OCI-LY3 (cell line): ENCODE results near the gene STRN3.

Experiments
- H2AFZ ChIP-seq: fragments of 200-600, 300-600 bp; shearing (Covaris generic); 2 replicates; pipeline ENCODE4 v1.6.0; 2014; ENCODE audit warnings: antibody characterized with exemption, low read depth, low read length
- H3K27ac ChIP-seq: fragments of 200-600, 300-600 bp; sonication (generic); 2 replicates; pipeline ENCODE4 v1.5.1; 2014; ENCODE audit warnings: mild to moderate bottlenecking, low read length, moderate library complexity, mixed read lengths
- H3K27me3 ChIP-seq: fragments of 200-600, 300-600 bp; sonication (generic); 2 replicates; pipeline ENCODE4 v1.6.1; 2014; ENCODE audit warnings: low read depth, low read length, mixed read lengths
- H3K36me3 ChIP-seq: fragments of 200-600, 300-600 bp; sonication (generic); replicated peaks from 2 replicates; pipeline ENCODE3; 2014; ENCODE audit warnings: low read depth, low read length, mixed read lengths
- H3K4me1 ChIP-seq: fragments of 300-600, 200-600 bp; sonication (generic); 2 replicates; pipeline ENCODE4 v1.6.1; 2014; ENCODE audit warnings: low read length, mixed read lengths
- H3K4me2 ChIP-seq: fragments of 200-600, 300-600 bp; sonication (generic); 2 replicates; pipeline ENCODE4 v1.6.1; 2014; ENCODE audit warnings: low read length, mixed read lengths
- H3K4me3 ChIP-seq: fragments of 300-600, 200-600 bp; sonication (generic); 2 replicates; pipeline ENCODE4 v1.5.1; 2014; ENCODE audit warnings: antibody characterized with exemption, mild to moderate bottlenecking, low read length, moderate library complexity
- H3K79me2 ChIP-seq: fragments of 300-600, 200-600 bp; shearing (Covaris generic); 2 replicates; pipeline ENCODE4 v1.6.1; 2014; ENCODE audit warnings: mild to moderate bottlenecking, low read length, mixed read lengths
- H3K9ac ChIP-seq: fragments of 300-600, 200-600 bp; shearing (Covaris generic); 2 replicates; pipeline ENCODE4 v1.6.0; 2014; ENCODE audit warnings: mild to moderate bottlenecking, low read length, moderate library complexity
- H3K9me3 ChIP-seq: fragments of 200-600, 300-600 bp; shearing (Covaris generic); 2 replicates; pipeline ENCODE4 v1.6.1; 2014; ENCODE audit warnings: low read length, mixed read lengths; ENCODE audit not compliant: insufficient read depth
- H4K20me1 ChIP-seq: fragments of 200-600, 300-600 bp; sonication (generic); 2 replicates; pipeline ENCODE4 v1.6.1; 2016; ENCODE audit warnings: low read length, mixed read lengths; ENCODE audit not compliant: insufficient read depth
- CTCF ChIP-seq: fragments of 200-600, 300-600 bp; sonication (generic); IDR thresholded peaks from 2 replicates; pipeline ENCODE4 v1.5.1; 2014; ENCODE audit warnings: antibody characterized with exemption, low read length, low read depth
- EZH2phosphoT487 ChIP-seq: fragments of 200-600 bp; shearing (Covaris generic); IDR thresholded peaks from 2 replicates; pipeline ENCODE4 v1.6.1; 2018; ENCODE audit warnings: antibody characterized with exemption, mixed run types, low read depth

STRN3 gene

GRCh38 chr14:30872602-30873001 is 153.6 kb downstream of the STRN3 start:
- no peak overlapping the region for H3K9ac ChIP-seq
- no peaks in the 10 kb centered on the region for H3K27me3 ChIP-seq
- no peak overlapping the region for H3K27ac ChIP-seq
- H3K79me2 ChIP-seq: no peaks in the 10 kb centered on the region
- H3K4me3 ChIP-seq: no peak overlapping the region
- TF ChIP-seq EZH2phosphoT487: no peak
- no peak for TF ChIP-seq CTCF
- no peaks in the 10 kb centered on the region for H3K9me3 ChIP-seq
- no peaks in the 10 kb centered on the region for H4K20me1 ChIP-seq
- H2AFZ ChIP-seq: no peak overlapping the region
- H3K4me2 ChIP-seq: no peak overlapping the region
- no peaks in the 10 kb centered on the region for H3K36me3 ChIP-seq
- peaks cover 17% of the 10 kb centered on the region for H3K4me1 ChIP-seq

GRCh38 chr14:30869551-30870155 is 156.5 kb downstream of the STRN3 start:
- Histone ChIP-seq H2AFZ (no peak overlapping the region), H3K9me3 (no peaks in the 10 kb centered on the region), H3K27me3 (no peaks in the 10 kb centered on the region), H3K4me3 (no peak overlapping the region), H3K9ac (no peak overlapping the region), H3K4me2 (no peak overlapping the region), H3K4me1 (peaks cover 5% of the 10 kb centered on the region), H3K36me3 (no peaks in the 10 kb centered on the region), H3K79me2 (no peaks in the 10 kb centered on the region), H4K20me1 (no peaks in the 10 kb centered on the region), H3K27ac (no peak overlapping the region)
- TF ChIP-seq CTCF (no peak), EZH2phosphoT487 (no peak)

- TF ChIP-seq EZH2phosphoT487: no peak
- no peak for TF ChIP-seq CTCF
- Histone ChIP-seq H3K4me2 (no peak overlapping the region), H3K79me2 (no peaks in the 10 kb centered on the region), H2AFZ (no peak overlapping the region), H3K27me3 (no peaks in the 10 kb centered on the region), H3K4me3 (no peak overlapping the region), H3K4me1 (peaks cover 3% of the 10 kb centered on the region), H3K27ac (no peak overlapping the region), H3K36me3 (no peaks in the 10 kb centered on the region), H4K20me1 (no peaks in the 10 kb centered on the region), H3K9ac (no peak overlapping the region), H3K9me3 (no peaks in the 10 kb centered on the region)
These were observed 157.4 kb downstream of the STRN3 start for GRCh38 chr14:30868736-30869135.

- Histone ChIP-seq H3K9me3 (no peaks in the 10 kb centered on the region), H3K27me3 (no peaks in the 10 kb centered on the region), H3K4me1 (no peaks in the 10 kb centered on the region), H3K27ac (no peak overlapping the region), H3K79me2 (no peaks in the 10 kb centered on the region), H4K20me1 (no peaks in the 10 kb centered on the region), H3K36me3 (no peaks in the 10 kb centered on the region), H3K4me3 (no peak overlapping the region), H2AFZ (no peak overlapping the region), H3K4me2 (no peak overlapping the region), H3K9ac (no peak overlapping the region)
- no peak for TF ChIP-seq EZH2phosphoT487
- no peak for TF ChIP-seq CTCF
These were observed 161.2 kb downstream of the STRN3 start for GRCh38 chr14:30864934-30865333.
